ENCODE data around the gene TEAD2. TPM values are rescaled to one million over a fixed set of nuclear protein-coding genes. Genes with fewer than 3 reads are reported as not detected.

The TEAD2 gene
- total and polyA plus RNA-seq, 10 donors = 5.8 to 24.7 (median 14.4) TPM

- DNase-seq = no peak
- peaks cover 0 to 24% (median 0%) of the 10 kb centered on the region in 6 donors for H3K36me3 ChIP-seq
- peak overlapping the region in 5 of 8 donors; percentile 32 to 91 (median 60) for H3K27ac ChIP-seq
- no peaks in the 10 kb centered on the region for H3K9me3 ChIP-seq
- peaks cover 12 to 85% (median 59%) of the 10 kb centered on the region in 6 donors for H3K4me1 ChIP-seq
- intact Hi-C loops (cut with DNase I; ENCODE audit: low total_unique reads) = no loop called here
- TF ChIP-seq POLR2A (IDR thresholded peaks at IDR 0.05) = no peak
- TF ChIP-seq POLR2AphosphoS5 (IDR thresholded peaks at IDR 0.05) = no peak
- TF ChIP-seq, protein P1, sequence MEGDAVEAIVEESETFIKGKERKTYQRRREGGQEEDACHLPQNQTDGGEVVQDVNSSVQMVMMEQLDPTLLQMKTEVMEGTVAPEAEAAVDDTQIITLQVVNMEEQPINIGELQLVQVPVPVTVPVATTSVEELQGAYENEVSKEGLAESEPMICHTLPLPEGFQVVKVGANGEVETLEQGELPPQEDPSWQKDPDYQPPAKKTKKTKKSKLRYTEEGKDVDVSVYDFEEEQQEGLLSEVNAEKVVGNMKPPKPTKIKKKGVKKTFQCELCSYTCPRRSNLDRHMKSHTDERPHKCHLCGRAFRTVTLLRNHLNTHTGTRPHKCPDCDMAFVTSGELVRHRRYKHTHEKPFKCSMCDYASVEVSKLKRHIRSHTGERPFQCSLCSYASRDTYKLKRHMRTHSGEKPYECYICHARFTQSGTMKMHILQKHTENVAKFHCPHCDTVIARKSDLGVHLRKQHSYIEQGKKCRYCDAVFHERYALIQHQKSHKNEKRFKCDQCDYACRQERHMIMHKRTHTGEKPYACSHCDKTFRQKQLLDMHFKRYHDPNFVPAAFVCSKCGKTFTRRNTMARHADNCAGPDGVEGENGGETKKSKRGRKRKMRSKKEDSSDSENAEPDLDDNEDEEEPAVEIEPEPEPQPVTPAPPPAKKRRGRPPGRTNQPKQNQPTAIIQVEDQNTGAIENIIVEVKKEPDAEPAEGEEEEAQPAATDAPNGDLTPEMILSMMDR (IDR thresholded peaks at IDR 0.05 in 8 of 11, conservative IDR thresholded peaks at IDR 0.05 in 3 of 11) = no peak
- 61 to 74% (median 72%) methylated on average over 16 to 17 of the region's 17 CpGs for WGBS, 5 donors
- peaks cover 0 to 48% (median 9%) of the 10 kb centered on the region in 7 donors for H3K27me3 ChIP-seq (replicated peaks in 1 of 7)
- H3K4me3 ChIP-seq = no peak overlapping the region
Observed at GRCh38 chr19:49359851-49360820, 2.1 kb downstream of the TEAD2 start.

GRCh38 chr19:49357186-49357585 lies 5.0 kb downstream of the TEAD2 start:
- Histone ChIP-seq H3K27me3 (replicated peaks in 1 of 7) (peaks cover 0 to 19% (median 0%) of the 10 kb centered on the region in 7 donors), H3K4me3 (no peak overlapping the region), H3K36me3 (peaks cover 0 to 49% (median 0%) of the 10 kb centered on the region in 6 donors), H3K27ac (peak overlapping the region in 4 of 8 donors; percentile 47 to 55 (median 50)), H3K4me1 (peaks cover 10 to 67% (median 41%) of the 10 kb centered on the region in 6 donors), H3K9me3 (no peaks in the 10 kb centered on the region)
- DNase-seq = no peak
- TF ChIP-seq POLR2A (IDR thresholded peaks at IDR 0.05) = no peak
- TF ChIP-seq POLR2AphosphoS5 (IDR thresholded peaks at IDR 0.05) = no peak
- TF ChIP-seq, protein P1 (IDR thresholded peaks at IDR 0.05 in 8 of 11, conservative IDR thresholded peaks at IDR 0.05 in 3 of 11) = no peak
- intact Hi-C loops (cut with DNase I; ENCODE audit: low total_unique reads) = no loop called here
- 59 to 80% (median 70%) methylated on average over 9 of the region's 9 CpGs for WGBS, 5 donors

DNA sequence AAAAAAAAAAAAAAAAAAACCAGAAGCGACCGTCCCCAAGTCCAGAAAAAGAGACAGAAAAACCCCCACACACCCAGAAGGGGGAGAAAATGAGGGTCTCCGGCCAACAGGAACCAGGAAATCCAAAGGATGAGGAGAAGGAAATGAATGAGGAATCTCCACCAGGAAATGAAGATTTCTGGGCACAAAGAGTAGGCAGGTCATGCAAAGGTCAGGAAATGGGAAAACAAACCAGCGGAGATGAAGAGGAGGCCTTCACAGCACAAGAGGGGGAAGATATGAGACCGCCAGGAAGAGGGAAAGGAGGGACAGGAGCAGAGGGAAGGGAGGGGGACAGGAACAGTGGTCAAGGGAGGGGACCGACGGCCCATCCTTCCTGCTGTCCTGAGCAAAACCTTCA lies 5.8 kb downstream of the TEAD2 start:
- Histone ChIP-seq H3K27me3 (replicated peaks in 1 of 7) (peaks cover 0 to 11% (median 0%) of the 10 kb centered on the region in 7 donors), H3K9me3 (no peaks in the 10 kb centered on the region), H3K27ac (peak overlapping the region in 7 of 8 donors; percentile 33 to 55 (median 51)), H3K4me1 (peaks cover 10 to 59% (median 33%) of the 10 kb centered on the region in 6 donors), H3K4me3 (peak overlapping the region in 1 of 8 donors; percentile 11), H3K36me3 (peaks cover 0 to 57% (median under 1%) of the 10 kb centered on the region in 6 donors)
- DNase-seq = no peak
- no peak for TF ChIP-seq POLR2AphosphoS5 (IDR thresholded peaks at IDR 0.05)
- TF ChIP-seq, protein P1 (IDR thresholded peaks at IDR 0.05 in 8 of 11, conservative IDR thresholded peaks at IDR 0.05 in 3 of 11) = no peak
- no peak for TF ChIP-seq POLR2A (IDR thresholded peaks at IDR 0.05)
- intact Hi-C loops (cut with DNase I; ENCODE audit: low total_unique reads) = no loop called here
- 39 to 57% (median 47%) methylated on average over 7 of the region's 7 CpGs for WGBS, 5 donors

GRCh38 chr19:49355909-49356353 lies 6.3 kb downstream of the TEAD2 start:
- no peaks in the 10 kb centered on the region for H3K9me3 ChIP-seq
- WGBS, 5 donors = 5 to 12% (median 7%) methylated on average over 12 of the region's 12 CpGs
- H3K36me3 ChIP-seq = peaks cover 0 to 62% (median 4%) of the 10 kb centered on the region in 6 donors
- H3K4me3 ChIP-seq = peak overlapping the region in 1 of 8 donors; percentile 21
- peaks cover 0 to 7% (median 0%) of the 10 kb centered on the region in 7 donors for H3K27me3 ChIP-seq (replicated peaks in 1 of 7)
- no peak for DNase-seq
- TF ChIP-seq, protein P1 (IDR thresholded peaks at IDR 0.05 in 8 of 11, conservative IDR thresholded peaks at IDR 0.05 in 3 of 11) = no peak
- TF ChIP-seq POLR2A (IDR thresholded peaks at IDR 0.05) (no peak), POLR2AphosphoS5 (IDR thresholded peaks at IDR 0.05) (no peak)
- peaks cover 10 to 55% (median 30%) of the 10 kb centered on the region in 6 donors for H3K4me1 ChIP-seq
- intact Hi-C loops (cut with DNase I; ENCODE audit: low total_unique reads) = no loop called here
- peak overlapping the region in 7 of 8 donors; percentile 33 to 55 (median 51) for H3K27ac ChIP-seq
